ENCODE measurements around the gene CCDC157. TPM values are rescaled to one million over a fixed set of nuclear protein-coding genes. Genes with fewer than 3 reads are reported as not detected.
A peak's percentile ranks its signal among the peaks of the same experiment; 100 is the strongest.
"Not testable (repeated sequence)": the region's sequence is repeated elsewhere in the genome, so short reads cannot be mapped to it uniquely, and the experiment has no call there.

The CCDC157 gene
- polyA plus RNA-seq, 1 donor: 3.1 TPM

DNA sequence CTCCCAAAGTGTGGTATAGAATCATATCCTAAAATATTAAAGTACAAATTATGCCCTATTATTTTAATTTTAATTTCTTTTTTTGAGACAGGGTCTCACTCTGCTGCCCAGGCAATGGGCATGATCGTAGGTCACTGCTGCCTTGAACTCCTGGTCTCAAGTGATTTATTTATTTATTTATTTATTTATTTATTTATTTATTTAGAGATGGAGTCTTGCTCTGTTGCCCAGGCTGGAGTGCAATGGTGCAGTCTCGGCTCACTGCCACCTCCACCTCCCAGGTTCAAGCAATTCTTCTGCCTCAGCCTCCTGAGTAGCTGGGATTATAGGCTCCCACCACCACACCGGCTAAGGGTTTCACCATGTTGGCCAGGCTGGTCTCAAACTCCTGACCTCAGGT is 44.2 kb downstream of the CCDC157 start:
- not testable (repeated sequence) for H3K4me3 ChIP-seq (ENCODE audit: low read length); H3K36me3 ChIP-seq (ENCODE audit: control insufficient read depth, insufficient read depth, low read length); H3K27ac ChIP-seq (ENCODE audit: low read length); H3K9me3 ChIP-seq (ENCODE audit: control insufficient read depth, low read depth, low read length); DNase-seq; H3K27me3 ChIP-seq (ENCODE audit: control insufficient read depth, insufficient read depth, low read length)
- peaks cover 26% of the 10 kb centered on the region for H3K4me1 ChIP-seq (ENCODE audit: control insufficient read depth, insufficient read depth, low read length)
- WGBS (ENCODE audit: insufficient coverage, low lambda C conversion rate): 100% methylated on average over 1 of the region's 3 CpGs

GRCh38 chr22:30402028-30402765 is 45.4 kb downstream of the CCDC157 start:
- no CpG with 5 or more reads among the region's 5 CpGs for WGBS (ENCODE audit: insufficient coverage, low lambda C conversion rate)
- Histone ChIP-seq H3K9me3 (ENCODE audit: control insufficient read depth, low read depth, low read length) (no peaks in the 10 kb centered on the region), H3K27me3 (ENCODE audit: control insufficient read depth, insufficient read depth, low read length) (no peaks in the 10 kb centered on the region), H3K4me1 (ENCODE audit: control insufficient read depth, insufficient read depth, low read length) (peaks cover 23% of the 10 kb centered on the region), H3K27ac (ENCODE audit: low read length) (no peak overlapping the region), H3K36me3 (ENCODE audit: control insufficient read depth, insufficient read depth, low read length) (peaks cover 14% of the 10 kb centered on the region), H3K4me3 (ENCODE audit: low read length) (no peak overlapping the region)
- DNase-seq: no peak

DNA sequence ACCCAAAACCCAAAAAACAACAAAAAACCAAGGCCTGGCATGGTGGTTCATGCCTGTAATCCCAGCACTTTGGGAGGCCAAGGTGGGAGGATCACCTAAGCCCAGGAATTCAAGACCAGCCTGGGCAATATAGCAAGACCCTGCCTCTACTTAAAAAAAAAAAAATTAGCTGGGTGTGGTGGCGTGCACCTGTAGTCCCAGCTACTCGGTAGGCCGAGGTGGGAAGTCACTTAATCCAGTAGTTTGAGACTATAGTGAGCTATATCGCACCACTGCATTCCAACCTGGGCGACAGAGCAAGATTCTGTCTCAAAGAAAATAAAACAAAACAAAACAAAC is 45.9 kb downstream of the CCDC157 start:
- H3K36me3 ChIP-seq (ENCODE audit: control insufficient read depth, insufficient read depth, low read length): peaks cover 17% of the 10 kb centered on the region
- not testable (repeated sequence) for H3K27me3 ChIP-seq (ENCODE audit: control insufficient read depth, insufficient read depth, low read length); H3K9me3 ChIP-seq (ENCODE audit: control insufficient read depth, low read depth, low read length); DNase-seq; H3K4me3 ChIP-seq (ENCODE audit: low read length); H3K27ac ChIP-seq (ENCODE audit: low read length)
- H3K4me1 ChIP-seq (ENCODE audit: control insufficient read depth, insufficient read depth, low read length): peaks cover 21% of the 10 kb centered on the region
- WGBS (ENCODE audit: insufficient coverage, low lambda C conversion rate): no CpG with 5 or more reads among the region's 5 CpGs

DNA sequence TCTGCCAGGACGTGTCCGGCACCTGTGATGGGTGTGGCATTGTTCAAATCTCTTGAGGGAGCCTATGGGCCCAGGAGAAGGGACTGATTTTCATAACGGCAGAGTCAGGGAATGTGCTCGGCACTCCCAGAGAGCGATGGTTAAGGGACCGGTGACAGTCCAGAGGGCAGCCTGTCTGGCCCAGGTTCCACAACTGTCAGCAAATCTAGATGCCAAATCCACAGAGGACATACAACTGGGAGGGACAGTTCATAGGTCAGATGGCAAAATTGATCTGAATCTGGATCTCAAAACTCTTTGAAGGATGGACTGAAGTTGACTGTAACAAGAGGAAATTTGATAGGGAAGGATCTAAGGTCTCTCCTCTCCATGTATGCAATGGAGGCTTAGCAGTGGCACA is 47.5 kb downstream of the CCDC157 start:
- Histone ChIP-seq H3K4me3 (ENCODE audit: low read length) (no peak overlapping the region), H3K27ac (ENCODE audit: low read length) (no peak overlapping the region), H3K4me1 (ENCODE audit: control insufficient read depth, insufficient read depth, low read length) (peaks cover 11% of the 10 kb centered on the region), H3K27me3 (ENCODE audit: control insufficient read depth, insufficient read depth, low read length) (no peaks in the 10 kb centered on the region), H3K9me3 (ENCODE audit: control insufficient read depth, low read depth, low read length) (no peaks in the 10 kb centered on the region), H3K36me3 (ENCODE audit: control insufficient read depth, insufficient read depth, low read length) (peaks cover 31% of the 10 kb centered on the region)
- no CpG with 5 or more reads among the region's 6 CpGs for WGBS (ENCODE audit: insufficient coverage, low lambda C conversion rate)
- peak in 1 of 2 donors; percentile 40 for DNase-seq

DNA sequence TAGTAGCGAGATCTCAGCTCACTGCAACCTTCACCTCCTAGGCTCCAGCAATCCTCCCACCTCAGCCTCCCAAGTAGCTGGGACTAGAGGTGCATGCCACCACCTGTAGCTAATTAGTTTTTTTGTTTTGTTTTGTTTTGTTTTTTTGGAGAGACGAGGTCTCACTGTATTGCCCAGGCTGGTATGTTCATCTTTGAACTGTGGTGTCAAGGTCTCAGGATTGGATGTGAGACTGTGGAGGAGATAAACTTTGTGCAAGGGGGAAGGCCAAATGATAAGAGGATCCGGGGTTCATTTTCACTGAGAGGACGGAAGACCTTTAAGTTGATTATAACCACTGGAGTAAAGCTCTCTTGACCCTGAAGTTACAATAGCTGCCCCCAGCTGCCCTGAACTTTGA is 48.9 kb downstream of the CCDC157 start:
- no peaks in the 10 kb centered on the region for H3K27me3 ChIP-seq (ENCODE audit: control insufficient read depth, insufficient read depth, low read length)
- peak overlapping the region; percentile 8 for H3K27ac ChIP-seq (ENCODE audit: low read length)
- no CpG with 5 or more reads among the region's 4 CpGs for WGBS (ENCODE audit: insufficient coverage, low lambda C conversion rate)
- H3K4me1 ChIP-seq (ENCODE audit: control insufficient read depth, insufficient read depth, low read length): peaks cover 11% of the 10 kb centered on the region
- H3K9me3 ChIP-seq (ENCODE audit: control insufficient read depth, low read depth, low read length): no peaks in the 10 kb centered on the region
- no peak for DNase-seq
- peaks cover 35% of the 10 kb centered on the region for H3K36me3 ChIP-seq (ENCODE audit: control insufficient read depth, insufficient read depth, low read length)
- H3K4me3 ChIP-seq (ENCODE audit: low read length): no peak overlapping the region

- 100% methylated on average over 3 of the region's 6 CpGs for WGBS (ENCODE audit: insufficient coverage, low lambda C conversion rate)
- no peaks in the 10 kb centered on the region for H3K9me3 ChIP-seq (ENCODE audit: control insufficient read depth, low read depth, low read length)
- H3K4me1 ChIP-seq (ENCODE audit: control insufficient read depth, insufficient read depth, low read length): peaks cover 11% of the 10 kb centered on the region
- no peak overlapping the region for H3K4me3 ChIP-seq (ENCODE audit: low read length)
- H3K27me3 ChIP-seq (ENCODE audit: control insufficient read depth, insufficient read depth, low read length): no peaks in the 10 kb centered on the region
- peaks cover 39% of the 10 kb centered on the region for H3K36me3 ChIP-seq (ENCODE audit: control insufficient read depth, insufficient read depth, low read length)
- DNase-seq: no peak
- no peak overlapping the region for H3K27ac ChIP-seq (ENCODE audit: low read length)
Measured at GRCh38 chr22:30406400-30406799, 49.6 kb downstream of the CCDC157 start.

DNA sequence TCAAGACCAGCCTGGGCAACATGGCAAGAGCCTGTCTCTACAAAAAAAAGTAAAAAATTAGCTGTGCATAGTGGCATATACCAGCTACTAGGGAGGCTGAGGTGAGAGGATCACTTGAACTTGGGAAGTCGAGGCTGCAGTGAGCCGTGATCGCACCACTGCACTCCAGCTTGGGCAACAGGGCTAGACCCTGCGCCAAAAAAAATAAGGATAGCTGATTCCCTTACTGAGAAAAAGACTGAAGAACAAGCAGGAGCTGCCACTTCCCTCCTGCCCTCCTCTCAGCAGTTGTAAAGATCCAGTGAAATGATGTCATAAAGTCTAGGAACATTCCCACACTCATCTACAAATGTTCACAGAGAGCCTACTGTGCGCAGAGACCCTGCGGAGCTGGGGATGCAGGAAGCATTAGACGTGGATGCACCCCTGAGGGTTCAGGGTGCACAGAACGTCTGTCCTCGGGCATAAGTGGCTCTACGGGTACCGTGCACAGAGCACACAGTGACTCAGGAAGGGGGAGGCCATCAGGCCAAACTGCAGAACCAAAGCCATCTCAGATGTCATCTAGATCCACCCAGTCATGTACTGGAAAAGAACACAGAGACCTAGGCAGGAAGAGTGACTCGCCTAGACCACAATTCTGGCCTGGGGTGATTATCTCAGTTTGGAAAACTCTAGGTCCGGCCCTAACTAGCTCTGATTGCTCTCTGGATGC is 51.7 kb downstream of the CCDC157 start:
- WGBS (ENCODE audit: insufficient coverage, low lambda C conversion rate): no CpG with 5 or more reads among the region's 13 CpGs
- no peaks in the 10 kb centered on the region for H3K9me3 ChIP-seq (ENCODE audit: control insufficient read depth, low read depth, low read length)
- no peaks in the 10 kb centered on the region for H3K27me3 ChIP-seq (ENCODE audit: control insufficient read depth, insufficient read depth, low read length)
- H3K4me3 ChIP-seq (ENCODE audit: low read length): no peak overlapping the region
- no peak overlapping the region for H3K27ac ChIP-seq (ENCODE audit: low read length)
- H3K36me3 ChIP-seq (ENCODE audit: control insufficient read depth, insufficient read depth, low read length): peaks cover 54% of the 10 kb centered on the region
- H3K4me1 ChIP-seq (ENCODE audit: control insufficient read depth, insufficient read depth, low read length): peaks cover 11% of the 10 kb centered on the region
- no peak for DNase-seq

DNA sequence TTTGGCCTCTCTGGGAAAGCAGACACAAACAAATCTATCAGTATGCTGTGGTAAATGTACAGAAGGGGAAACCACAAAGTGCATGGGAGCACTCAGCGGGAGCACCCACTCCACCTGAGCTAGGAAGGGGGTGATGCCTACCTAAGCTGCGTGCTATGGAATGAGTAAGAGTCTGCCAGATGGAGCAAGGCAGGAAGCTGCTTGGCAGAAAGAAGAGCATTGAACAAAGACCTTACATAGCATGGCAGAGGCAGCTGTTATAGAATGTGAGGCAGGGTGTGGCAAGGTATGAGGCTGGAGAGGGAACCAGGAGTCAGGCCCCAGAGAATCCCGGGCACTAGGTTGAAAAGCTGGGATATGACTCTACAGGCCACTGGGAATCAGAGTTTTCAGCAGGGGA is 55.0 kb downstream of the CCDC157 start:
- no peak overlapping the region for H3K27ac ChIP-seq (ENCODE audit: low read length)
- no peaks in the 10 kb centered on the region for H3K9me3 ChIP-seq (ENCODE audit: control insufficient read depth, low read depth, low read length)
- no peak overlapping the region for H3K4me3 ChIP-seq (ENCODE audit: low read length)
- no peak for DNase-seq
- no peaks in the 10 kb centered on the region for H3K27me3 ChIP-seq (ENCODE audit: control insufficient read depth, insufficient read depth, low read length)
- peaks cover 70% of the 10 kb centered on the region for H3K36me3 ChIP-seq (ENCODE audit: control insufficient read depth, insufficient read depth, low read length)
- peaks cover 12% of the 10 kb centered on the region for H3K4me1 ChIP-seq (ENCODE audit: control insufficient read depth, insufficient read depth, low read length)
- no CpG with 5 or more reads among the region's 3 CpGs for WGBS (ENCODE audit: insufficient coverage, low lambda C conversion rate)

DNA sequence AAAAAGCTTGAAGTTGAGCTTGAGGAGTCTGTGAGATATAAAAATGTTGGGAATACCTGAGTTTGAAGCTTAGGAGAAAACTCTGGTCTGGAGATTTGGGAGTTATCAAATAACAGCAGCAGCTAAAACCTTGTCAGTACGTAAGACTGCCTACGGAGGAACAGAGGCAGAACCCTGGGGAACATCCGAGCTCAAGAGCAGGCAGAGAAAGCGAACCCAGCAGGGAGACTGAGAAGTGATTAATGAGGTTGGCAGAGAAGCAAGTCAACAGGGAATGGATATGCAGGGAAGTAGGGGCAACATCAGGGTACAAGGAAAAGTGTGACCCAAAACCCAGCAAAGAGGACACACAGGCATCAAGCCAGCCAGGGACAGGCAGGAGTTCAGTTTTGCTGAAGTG is 56.2 kb downstream of the CCDC157 start:
- H3K27me3 ChIP-seq (ENCODE audit: control insufficient read depth, insufficient read depth, low read length): no peaks in the 10 kb centered on the region
- H3K27ac ChIP-seq (ENCODE audit: low read length): no peak overlapping the region
- H3K4me1 ChIP-seq (ENCODE audit: control insufficient read depth, insufficient read depth, low read length): peaks cover 24% of the 10 kb centered on the region
- WGBS (ENCODE audit: insufficient coverage, low lambda C conversion rate): 100% methylated on average over 2 of the region's 4 CpGs
- no peaks in the 10 kb centered on the region for H3K9me3 ChIP-seq (ENCODE audit: control insufficient read depth, low read depth, low read length)
- H3K4me3 ChIP-seq (ENCODE audit: low read length): no peak overlapping the region
- no peak for DNase-seq
- H3K36me3 ChIP-seq (ENCODE audit: control insufficient read depth, insufficient read depth, low read length): peaks cover 68% of the 10 kb centered on the region

GRCh38 chr22:30413745-30414524 is 57.1 kb downstream of the CCDC157 start:
- DNase-seq: no peak
- peaks cover 32% of the 10 kb centered on the region for H3K4me1 ChIP-seq (ENCODE audit: control insufficient read depth, insufficient read depth, low read length)
- no peaks in the 10 kb centered on the region for H3K27me3 ChIP-seq (ENCODE audit: control insufficient read depth, insufficient read depth, low read length)
- H3K27ac ChIP-seq (ENCODE audit: low read length): no peak overlapping the region
- peaks cover 61% of the 10 kb centered on the region for H3K36me3 ChIP-seq (ENCODE audit: control insufficient read depth, insufficient read depth, low read length)
- no CpG with 5 or more reads among the region's 5 CpGs for WGBS (ENCODE audit: insufficient coverage, low lambda C conversion rate)
- H3K4me3 ChIP-seq (ENCODE audit: low read length): no peak overlapping the region
- no peaks in the 10 kb centered on the region for H3K9me3 ChIP-seq (ENCODE audit: control insufficient read depth, low read depth, low read length)

Data from large intestine (tissue), 3 donors.